BE2C (cell line): ENCODE data around the gene BAHCC1.

ENCODE experiments used
- DNase-seq: peaks from one replicate; pipeline ENCODE4 v3.0.0-alpha.2; 2020
- H3K27me3 ChIP-seq: fragments of 250-450 bp; sonication (Bioruptor Pico); 2 replicates; pipeline ENCODE4 v1.5.1; 2020; ENCODE audit warnings: mild to moderate bottlenecking
- H3K36me3 ChIP-seq: fragments of 250-450 bp; sonication (Bioruptor Pico); 2 replicates; pipeline ENCODE4 v1.5.1; 2020; ENCODE audit warnings: mild to moderate bottlenecking
- H3K4me1 ChIP-seq: fragments of 250-450 bp; sonication (Bioruptor Pico); 2 replicates; pipeline ENCODE4 v1.5.1; 2020
- H3K4me3 ChIP-seq: 2 replicates; pipeline ENCODE4 v1.5.1; 2011; ENCODE audit warnings: low read depth, low read length
- H3K9me3 ChIP-seq: fragments of 250-450 bp; sonication (Bioruptor Pico); 2 replicates; pipeline ENCODE4 v1.5.1; 2020
- CTCF ChIP-seq: IDR thresholded peaks from 2 replicates; pipeline ENCODE4 v1.5.1; 2012; ENCODE audit warnings: mild to moderate bottlenecking, low read depth, low read length

The BAHCC1 gene

GRCh38 chr17:81454473-81454872 is 59.2 kb downstream of the BAHCC1 start:
- DNase-seq = no peak
- peaks cover 3% of the 10 kb centered on the region; the same call in 1 of the 2 replicates for H3K4me1 ChIP-seq
- H3K4me3 ChIP-seq = no peak overlapping the region
- no peaks in the 10 kb centered on the region; the same call in none of the 2 replicates for H3K36me3 ChIP-seq
- no peak for TF ChIP-seq CTCF
- no peaks in the 10 kb centered on the region for H3K9me3 ChIP-seq
- no peaks in the 10 kb centered on the region for H3K27me3 ChIP-seq

- Histone ChIP-seq H3K9me3 (no peaks in the 10 kb centered on the region), H3K4me3 (no peak overlapping the region), H3K4me1 (peaks cover 3% of the 10 kb centered on the region; the same call in 1 of the 2 replicates), H3K36me3 (no peaks in the 10 kb centered on the region; the same call in none of the 2 replicates), H3K27me3 (no peaks in the 10 kb centered on the region)
- no peak for DNase-seq
- TF ChIP-seq CTCF = no peak
Observed at GRCh38 chr17:81455387-81455786, 60.1 kb downstream of the BAHCC1 start.

GRCh38 chr17:81456091-81456490 is 60.8 kb downstream of the BAHCC1 start:
- no peak for DNase-seq
- H3K27me3 ChIP-seq = no peaks in the 10 kb centered on the region
- H3K4me3 ChIP-seq = no peak overlapping the region
- H3K4me1 ChIP-seq = peaks cover 3% of the 10 kb centered on the region; the same call in 1 of the 2 replicates
- H3K9me3 ChIP-seq = no peaks in the 10 kb centered on the region
- no peak for TF ChIP-seq CTCF
- no peaks in the 10 kb centered on the region; the same call in none of the 2 replicates for H3K36me3 ChIP-seq

- Histone ChIP-seq H3K4me1 (peaks cover 3% of the 10 kb centered on the region; the same call in 1 of the 2 replicates), H3K4me3 (no peak overlapping the region)
- no peak for DNase-seq
Observed at GRCh38 chr17:81456798-81457197, 61.5 kb downstream of the BAHCC1 start.

GRCh38 chr17:81457401-81457800 is 62.1 kb downstream of the BAHCC1 start:
- H3K4me1 ChIP-seq = peaks cover 3% of the 10 kb centered on the region; the same call in 1 of the 2 replicates

More at GRCh38 chr17:81456798-81457197, 61.5 kb downstream of the BAHCC1 start:
- no peak for TF ChIP-seq CTCF
- no peaks in the 10 kb centered on the region for H3K27me3 ChIP-seq
- H3K36me3 ChIP-seq = no peaks in the 10 kb centered on the region; the same call in none of the 2 replicates
- H3K9me3 ChIP-seq = no peaks in the 10 kb centered on the region

More at GRCh38 chr17:81457401-81457800, 62.1 kb downstream of the BAHCC1 start:
- TF ChIP-seq CTCF = no peak
- no peak for DNase-seq
- H3K4me3 ChIP-seq = no peak overlapping the region
- H3K36me3 ChIP-seq = no peaks in the 10 kb centered on the region; the same call in none of the 2 replicates
- no peaks in the 10 kb centered on the region for H3K9me3 ChIP-seq
- H3K27me3 ChIP-seq = no peaks in the 10 kb centered on the region
